Measurements from ENCODE around the gene FRY.

DNA sequence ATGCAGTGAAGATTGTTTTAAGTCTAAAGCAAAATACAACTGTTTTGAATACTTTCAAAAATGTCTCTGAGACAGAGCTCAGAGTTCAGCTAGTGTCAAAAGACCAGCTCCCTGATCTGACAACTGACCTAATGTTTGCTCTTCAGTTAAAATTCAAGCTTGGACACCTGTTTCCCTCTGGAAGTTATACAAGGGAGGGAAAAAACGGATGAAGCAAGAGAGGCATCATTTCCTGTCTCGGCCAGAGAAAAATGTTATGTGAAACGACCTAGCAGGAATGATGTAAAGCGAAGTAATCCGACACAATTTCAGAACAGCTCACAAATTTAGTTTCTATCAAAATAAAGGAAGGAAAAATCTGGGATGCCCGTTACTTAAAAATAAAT is 224.1 kb downstream of the FRY start:
- no peak for TF ChIP-seq CREM (IDR thresholded peaks at IDR 0.05; ENCODE audit: low read depth)
- no peak for TF ChIP-seq RAD51 (IDR thresholded peaks at IDR 0.05)
- no peak for TF ChIP-seq FOXK2 (IDR thresholded peaks at IDR 0.05)
- no peak for TF ChIP-seq PAX8 (IDR thresholded peaks at IDR 0.05)
- TF ChIP-seq CEBPB (IDR thresholded peaks at IDR 0.05; ENCODE audit: borderline replicate concordance in 1 of 2, low read depth in 2 of 2, low read length in 2 of 2): no peak
- TF ChIP-seq POLR2A (IDR thresholded peaks at IDR 0.05; ENCODE audit: low read depth, low read length): no peak
- TF ChIP-seq, protein P1, sequence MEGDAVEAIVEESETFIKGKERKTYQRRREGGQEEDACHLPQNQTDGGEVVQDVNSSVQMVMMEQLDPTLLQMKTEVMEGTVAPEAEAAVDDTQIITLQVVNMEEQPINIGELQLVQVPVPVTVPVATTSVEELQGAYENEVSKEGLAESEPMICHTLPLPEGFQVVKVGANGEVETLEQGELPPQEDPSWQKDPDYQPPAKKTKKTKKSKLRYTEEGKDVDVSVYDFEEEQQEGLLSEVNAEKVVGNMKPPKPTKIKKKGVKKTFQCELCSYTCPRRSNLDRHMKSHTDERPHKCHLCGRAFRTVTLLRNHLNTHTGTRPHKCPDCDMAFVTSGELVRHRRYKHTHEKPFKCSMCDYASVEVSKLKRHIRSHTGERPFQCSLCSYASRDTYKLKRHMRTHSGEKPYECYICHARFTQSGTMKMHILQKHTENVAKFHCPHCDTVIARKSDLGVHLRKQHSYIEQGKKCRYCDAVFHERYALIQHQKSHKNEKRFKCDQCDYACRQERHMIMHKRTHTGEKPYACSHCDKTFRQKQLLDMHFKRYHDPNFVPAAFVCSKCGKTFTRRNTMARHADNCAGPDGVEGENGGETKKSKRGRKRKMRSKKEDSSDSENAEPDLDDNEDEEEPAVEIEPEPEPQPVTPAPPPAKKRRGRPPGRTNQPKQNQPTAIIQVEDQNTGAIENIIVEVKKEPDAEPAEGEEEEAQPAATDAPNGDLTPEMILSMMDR (IDR thresholded peaks at IDR 0.05 in 2 of 3, conservative IDR thresholded peaks at IDR 0.05 in 1 of 3; ENCODE audit: control insufficient read depth in 2 of 3, extremely low read depth in 1 of 3, insufficient read depth in 1 of 3, low read depth in 3 of 3, low read length in 3 of 3): no peak
- TF ChIP-seq RFX5 (IDR thresholded peaks at IDR 0.05; ENCODE audit: low read depth, low read length): no peak
- no peak for TF ChIP-seq SMARCA5 (IDR thresholded peaks at IDR 0.05)
- TF ChIP-seq, protein P2, sequence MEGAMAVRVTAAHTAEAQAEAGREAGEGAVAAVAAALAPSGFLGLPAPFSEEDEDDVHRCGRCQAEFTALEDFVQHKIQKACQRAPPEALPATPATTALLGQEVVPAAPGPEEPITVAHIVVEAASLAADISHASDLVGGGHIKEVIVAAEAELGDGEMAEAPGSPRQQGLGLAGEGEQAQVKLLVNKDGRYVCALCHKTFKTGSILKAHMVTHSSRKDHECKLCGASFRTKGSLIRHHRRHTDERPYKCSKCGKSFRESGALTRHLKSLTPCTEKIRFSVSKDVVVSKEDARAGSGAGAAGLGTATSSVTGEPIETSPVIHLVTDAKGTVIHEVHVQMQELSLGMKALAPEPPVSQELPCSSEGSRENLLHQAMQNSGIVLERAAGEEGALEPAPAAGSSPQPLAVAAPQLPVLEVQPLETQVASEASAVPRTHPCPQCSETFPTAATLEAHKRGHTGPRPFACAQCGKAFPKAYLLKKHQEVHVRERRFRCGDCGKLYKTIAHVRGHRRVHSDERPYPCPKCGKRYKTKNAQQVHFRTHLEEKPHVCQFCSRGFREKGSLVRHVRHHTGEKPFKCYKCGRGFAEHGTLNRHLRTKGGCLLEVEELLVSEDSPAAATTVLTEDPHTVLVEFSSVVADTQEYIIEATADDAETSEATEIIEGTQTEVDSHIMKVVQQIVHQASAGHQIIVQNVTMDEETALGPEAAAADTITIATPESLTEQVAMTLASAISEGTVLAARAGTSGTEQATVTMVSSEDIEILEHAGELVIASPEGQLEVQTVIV (IDR thresholded peaks at IDR 0.05; ENCODE audit: borderline replicate concordance, partially characterized antibody): no peak
